ENCODE measurements around the gene CKS1B. TPM values are rescaled to one million over a fixed set of nuclear protein-coding genes. Genes with fewer than 3 reads are reported as not detected.

The CKS1B gene
- total and polyA plus RNA-seq, 10 donors = 15.7 to 51.5 (median 27.5) TPM

- peak; percentile 66 to 83 (median 76) for TF ChIP-seq POLR2AphosphoS5 (IDR thresholded peaks at IDR 0.05)
- peak in 1 of 3 donors; percentile 8 for TF ChIP-seq POLR2A (IDR thresholded peaks at IDR 0.05)
- TF ChIP-seq, protein P1, sequence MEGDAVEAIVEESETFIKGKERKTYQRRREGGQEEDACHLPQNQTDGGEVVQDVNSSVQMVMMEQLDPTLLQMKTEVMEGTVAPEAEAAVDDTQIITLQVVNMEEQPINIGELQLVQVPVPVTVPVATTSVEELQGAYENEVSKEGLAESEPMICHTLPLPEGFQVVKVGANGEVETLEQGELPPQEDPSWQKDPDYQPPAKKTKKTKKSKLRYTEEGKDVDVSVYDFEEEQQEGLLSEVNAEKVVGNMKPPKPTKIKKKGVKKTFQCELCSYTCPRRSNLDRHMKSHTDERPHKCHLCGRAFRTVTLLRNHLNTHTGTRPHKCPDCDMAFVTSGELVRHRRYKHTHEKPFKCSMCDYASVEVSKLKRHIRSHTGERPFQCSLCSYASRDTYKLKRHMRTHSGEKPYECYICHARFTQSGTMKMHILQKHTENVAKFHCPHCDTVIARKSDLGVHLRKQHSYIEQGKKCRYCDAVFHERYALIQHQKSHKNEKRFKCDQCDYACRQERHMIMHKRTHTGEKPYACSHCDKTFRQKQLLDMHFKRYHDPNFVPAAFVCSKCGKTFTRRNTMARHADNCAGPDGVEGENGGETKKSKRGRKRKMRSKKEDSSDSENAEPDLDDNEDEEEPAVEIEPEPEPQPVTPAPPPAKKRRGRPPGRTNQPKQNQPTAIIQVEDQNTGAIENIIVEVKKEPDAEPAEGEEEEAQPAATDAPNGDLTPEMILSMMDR (IDR thresholded peaks at IDR 0.05 in 8 of 11, conservative IDR thresholded peaks at IDR 0.05 in 3 of 11) = peak in 2 of 11 experiments; percentile 11 to 15
- peaks cover 32 to 86% (median 52%) of the 10 kb centered on the region in 6 donors for H3K4me1 ChIP-seq
- WGBS, 5 donors = 0 to 1% (median 0%) methylated on average over 19 to 43 of the region's 43 CpGs
These were observed 26.4 kb downstream of the CKS1B start for GRCh38 chr1:155000726-155001424.

GRCh38 chr1:155001425-155001674 lies 26.9 kb downstream of the CKS1B start:
- Histone ChIP-seq H3K27me3 (replicated peaks in 1 of 7) (no peaks in the 10 kb centered on the region), H3K9me3 (no peaks in the 10 kb centered on the region), H3K4me3 (peak overlapping the region; percentile 71 to 90 (median 78)), H3K4me1 (peaks cover 37 to 86% (median 56%) of the 10 kb centered on the region in 6 donors), H3K36me3 (no peaks in the 10 kb centered on the region), H3K27ac (peak overlapping the region; percentile 89 to 99 (median 95))
- TF ChIP-seq POLR2A (IDR thresholded peaks at IDR 0.05) (no peak), POLR2AphosphoS5 (IDR thresholded peaks at IDR 0.05) (no peak)
- TF ChIP-seq, protein P1 (IDR thresholded peaks at IDR 0.05 in 8 of 11, conservative IDR thresholded peaks at IDR 0.05 in 3 of 11) = no peak
- 0% methylated on average over 7 to 11 of the region's 11 CpGs for WGBS, 5 donors
- DNase-seq = no peak
- intact Hi-C loops (cut with DNase I; ENCODE audit: low total_unique reads) = loop anchor here (5.0 to 10.0 kb wide), 2 partner anchors 39 to 63 kb away; partner anchors contain the start of genes EFNA4 and PYGO2

More at GRCh38 chr1:155000726-155001424, 26.4 kb downstream of the CKS1B start:
- no peaks in the 10 kb centered on the region for H3K9me3 ChIP-seq
- H3K4me3 ChIP-seq = peak overlapping the region; percentile 71 to 90 (median 78)
- H3K27me3 ChIP-seq (replicated peaks in 1 of 7) = no peaks in the 10 kb centered on the region
- peak overlapping the region; percentile 89 to 99 (median 95) for H3K27ac ChIP-seq
- peak; percentile 95 for DNase-seq
- intact Hi-C loops (cut with DNase I; ENCODE audit: low total_unique reads) = loop anchor here (5.0 to 10.0 kb wide), 2 partner anchors 39 to 64 kb away; partner anchors contain the start of genes EFNA4 and PYGO2
- no peaks in the 10 kb centered on the region for H3K36me3 ChIP-seq

- no peaks in the 10 kb centered on the region for H3K9me3 ChIP-seq
- peaks cover 42 to 91% (median 61%) of the 10 kb centered on the region in 6 donors for H3K4me1 ChIP-seq
- peak in 1 of 3 donors; percentile 1 for TF ChIP-seq POLR2A (IDR thresholded peaks at IDR 0.05)
- TF ChIP-seq, protein P1 (IDR thresholded peaks at IDR 0.05 in 8 of 11, conservative IDR thresholded peaks at IDR 0.05 in 3 of 11) = peak in 8 of 11 experiments; percentile 6 to 38 (median 36)
- TF ChIP-seq POLR2AphosphoS5 (IDR thresholded peaks at IDR 0.05) = peak; percentile 78 to 86 (median 85)
- H3K27ac ChIP-seq = peak overlapping the region; percentile 89 to 99 (median 95)
- no peaks in the 10 kb centered on the region for H3K27me3 ChIP-seq (replicated peaks in 1 of 7)
- intact Hi-C loops (cut with DNase I; ENCODE audit: low total_unique reads) = loop anchor here (5.0 to 10.0 kb wide), 2 partner anchors 40 to 63 kb away; partner anchors contain the start of genes EFNA4 and PYGO2
- peak; percentile 100 for DNase-seq
- H3K36me3 ChIP-seq = no peaks in the 10 kb centered on the region
- 0 to 1% (median 1%) methylated on average over 22 to 38 of the region's 38 CpGs for WGBS, 5 donors
- H3K4me3 ChIP-seq = peak overlapping the region; percentile 71 to 90 (median 78)
These were observed 27.4 kb downstream of the CKS1B start for GRCh38 chr1:155001675-155002463.

Data from spleen (tissue), 11 donors.